ENCODE results near the gene RAB21.

The RAB21 gene

GRCh38 chr12:71754461-71755145 is at the start of gene RAB21:
RAB21 (plus strand) TSS chr12:71754863; CDS start chr12:71755130, 267 bp downstream.
- DNase-seq (ENCODE audit: low read depth in 2 of 2): peak; percentile 99

- no peak for DNase-seq (ENCODE audit: low read depth in 2 of 2)
Measured at GRCh38 chr12:71704920-71705319, 49.7 kb upstream of the RAB21 start.

GRCh38 chr12:71708658-71709057 is 46.0 kb upstream of the RAB21 start:
- DNase-seq (ENCODE audit: low read depth in 2 of 2): no peak

GRCh38 chr12:71710276-71711125 is 44.2 kb upstream of the RAB21 start:
- DNase-seq (ENCODE audit: low read depth in 2 of 2): no peak

- no peak for DNase-seq (ENCODE audit: low read depth in 2 of 2)
Measured at GRCh38 chr12:71718611-71719010, 36.1 kb upstream of the RAB21 start.

- DNase-seq (ENCODE audit: low read depth in 2 of 2): no peak
Measured at GRCh38 chr12:71719647-71720370, 34.9 kb upstream of the RAB21 start.

GRCh38 chr12:71721783-71722505 is 32.7 kb upstream of the RAB21 start:
- no peak for DNase-seq (ENCODE audit: low read depth in 2 of 2)

GRCh38 chr12:71725011-71725410 is 29.7 kb upstream of the RAB21 start:
- no peak for DNase-seq (ENCODE audit: low read depth in 2 of 2)

GRCh38 chr12:71726548-71726947 is 28.1 kb upstream of the RAB21 start:
- DNase-seq (ENCODE audit: low read depth in 2 of 2): no peak

- no peak for DNase-seq (ENCODE audit: low read depth in 2 of 2)
Measured at GRCh38 chr12:71727958-71728357, 26.7 kb upstream of the RAB21 start.

- DNase-seq (ENCODE audit: low read depth in 2 of 2): no peak
Measured at GRCh38 chr12:71730936-71731335, 23.7 kb upstream of the RAB21 start.

- DNase-seq (ENCODE audit: low read depth in 2 of 2): no peak
Measured at GRCh38 chr12:71731439-71732356, 23.0 kb upstream of the RAB21 start.

- DNase-seq (ENCODE audit: low read depth in 2 of 2): no peak
Measured at GRCh38 chr12:71732357-71732712, 22.3 kb upstream of the RAB21 start.

GRCh38 chr12:71737197-71737596 is 17.5 kb upstream of the RAB21 start:
- no peak for DNase-seq (ENCODE audit: low read depth in 2 of 2)

GRCh38 chr12:71742998-71743397 is 11.7 kb upstream of the RAB21 start:
- DNase-seq (ENCODE audit: low read depth in 2 of 2): no peak

- no peak for DNase-seq (ENCODE audit: low read depth in 2 of 2)
Measured at GRCh38 chr12:71744522-71745300, 10.0 kb upstream of the RAB21 start.

- DNase-seq (ENCODE audit: low read depth in 2 of 2): no peak
Measured at GRCh38 chr12:71746974-71747611, 7.6 kb upstream of the RAB21 start.

GRCh38 chr12:71748081-71748850 is 6.4 kb upstream of the RAB21 start:
- DNase-seq (ENCODE audit: low read depth in 2 of 2): no peak

- DNase-seq (ENCODE audit: low read depth in 2 of 2): no peak
Measured at GRCh38 chr12:71749666-71750065, 5.0 kb upstream of the RAB21 start.

Measured in stimulated activated CD8-positive, alpha-beta memory T cell treated with anti-CD3 and anti-CD28 coated beads, Interleukin-2, amount 100 ng/mL, for 48 hours (primary cell).